ENCODE results near the gene ZNF500.

The ZNF500 gene

GRCh38 chr16:4768549-4769305 is 1.8 kb upstream of the ZNF500 start:
- peak; percentile 85 for DNase-seq

- no peak for DNase-seq
Observed at GRCh38 chr16:4767872-4768548, 1.0 kb upstream of the ZNF500 start.

- DNase-seq, result no peak
Observed at GRCh38 chr16:4765511-4766474, 1.2 kb downstream of the ZNF500 start.

GRCh38 chr16:4763791-4764190 is 3.2 kb downstream of the ZNF500 start:
- DNase-seq, result no peak

- DNase-seq, result no peak
Observed at GRCh38 chr16:4762205-4762604, 4.8 kb downstream of the ZNF500 start.

GRCh38 chr16:4760221-4760910 is 6.6 kb downstream of the ZNF500 start:
- no peak for DNase-seq

GRCh38 chr16:4755687-4756086 is 11.3 kb downstream of the ZNF500 start:
- DNase-seq, result no peak

- no peak for DNase-seq
Observed at GRCh38 chr16:4754865-4755264, 12.1 kb downstream of the ZNF500 start.

GRCh38 chr16:4753227-4753626 is 13.7 kb downstream of the ZNF500 start:
- DNase-seq, result no peak

GRCh38 chr16:4752351-4753100 is 14.4 kb downstream of the ZNF500 start:
- no peak for DNase-seq

GRCh38 chr16:4750896-4751295 is 16.1 kb downstream of the ZNF500 start:
- no peak for DNase-seq

- no peak for DNase-seq
Observed at GRCh38 chr16:4749700-4750257, 17.2 kb downstream of the ZNF500 start.

GRCh38 chr16:4748682-4749411 is 18.1 kb downstream of the ZNF500 start:
- DNase-seq, result no peak

- no peak for DNase-seq
Observed at GRCh38 chr16:4747906-4748681, 18.9 kb downstream of the ZNF500 start.

- DNase-seq, result no peak
Observed at GRCh38 chr16:4746991-4747574, 19.9 kb downstream of the ZNF500 start.

GRCh38 chr16:4746215-4746614 is 20.7 kb downstream of the ZNF500 start:
- no peak for DNase-seq

GRCh38 chr16:4745274-4745569 is 21.7 kb downstream of the ZNF500 start:
- DNase-seq, result no peak

- DNase-seq, result no peak
Observed at GRCh38 chr16:4744555-4745273, 22.2 kb downstream of the ZNF500 start.

- DNase-seq, result peak; percentile 2
Observed at GRCh38 chr16:4743226-4743878, 23.6 kb downstream of the ZNF500 start.
